ENCODE measurements around the gene SLC4A3.

DNA sequence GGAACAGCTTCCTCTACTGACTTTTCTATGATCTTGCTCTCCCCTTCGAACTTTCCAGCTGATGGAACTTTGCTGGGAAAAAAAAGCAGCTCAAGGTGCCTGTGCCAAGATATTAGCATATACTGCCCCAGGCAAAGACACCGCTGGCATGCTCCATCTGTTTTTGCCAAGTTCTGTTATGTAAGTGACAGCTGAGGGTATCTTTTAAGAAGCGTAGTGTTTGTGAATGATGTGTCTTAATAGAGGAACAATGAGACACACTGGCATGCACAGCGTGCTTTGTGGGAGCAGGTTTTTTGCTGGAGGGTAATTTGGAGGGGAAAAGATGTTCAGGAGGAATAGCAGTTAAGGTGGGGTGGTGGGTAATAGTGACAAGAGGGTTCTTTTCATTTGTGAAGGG is 47.8 kb downstream of the SLC4A3 start:
- TF ChIP-seq, protein P1, sequence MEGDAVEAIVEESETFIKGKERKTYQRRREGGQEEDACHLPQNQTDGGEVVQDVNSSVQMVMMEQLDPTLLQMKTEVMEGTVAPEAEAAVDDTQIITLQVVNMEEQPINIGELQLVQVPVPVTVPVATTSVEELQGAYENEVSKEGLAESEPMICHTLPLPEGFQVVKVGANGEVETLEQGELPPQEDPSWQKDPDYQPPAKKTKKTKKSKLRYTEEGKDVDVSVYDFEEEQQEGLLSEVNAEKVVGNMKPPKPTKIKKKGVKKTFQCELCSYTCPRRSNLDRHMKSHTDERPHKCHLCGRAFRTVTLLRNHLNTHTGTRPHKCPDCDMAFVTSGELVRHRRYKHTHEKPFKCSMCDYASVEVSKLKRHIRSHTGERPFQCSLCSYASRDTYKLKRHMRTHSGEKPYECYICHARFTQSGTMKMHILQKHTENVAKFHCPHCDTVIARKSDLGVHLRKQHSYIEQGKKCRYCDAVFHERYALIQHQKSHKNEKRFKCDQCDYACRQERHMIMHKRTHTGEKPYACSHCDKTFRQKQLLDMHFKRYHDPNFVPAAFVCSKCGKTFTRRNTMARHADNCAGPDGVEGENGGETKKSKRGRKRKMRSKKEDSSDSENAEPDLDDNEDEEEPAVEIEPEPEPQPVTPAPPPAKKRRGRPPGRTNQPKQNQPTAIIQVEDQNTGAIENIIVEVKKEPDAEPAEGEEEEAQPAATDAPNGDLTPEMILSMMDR (IDR thresholded peaks at IDR 0.05; ENCODE audit: extremely low read depth in 1 of 2, insufficient read depth in 1 of 2, low read depth in 1 of 2, low read length in 2 of 2): no peak
- TF ChIP-seq POLR2A (IDR thresholded peaks at IDR 0.05; ENCODE audit: low read depth, low read length): no peak
